HG03442 (cell line): ENCODE measurements around the gene COMT.
"Not testable (repeated sequence)": the region's sequence is repeated elsewhere in the genome, so short reads cannot be mapped to it uniquely, and the experiment has no call there.

Experiments
- ATAC-seq: cut with Tn5 transposase; IDR thresholded peaks from one replicate; pipeline ENCODE4 v1.9.1; 2021; ENCODE audit warnings: mild to moderate bottlenecking, moderate library complexity; ENCODE audit not compliant: unreplicated experiment

Gene COMT

DNA sequence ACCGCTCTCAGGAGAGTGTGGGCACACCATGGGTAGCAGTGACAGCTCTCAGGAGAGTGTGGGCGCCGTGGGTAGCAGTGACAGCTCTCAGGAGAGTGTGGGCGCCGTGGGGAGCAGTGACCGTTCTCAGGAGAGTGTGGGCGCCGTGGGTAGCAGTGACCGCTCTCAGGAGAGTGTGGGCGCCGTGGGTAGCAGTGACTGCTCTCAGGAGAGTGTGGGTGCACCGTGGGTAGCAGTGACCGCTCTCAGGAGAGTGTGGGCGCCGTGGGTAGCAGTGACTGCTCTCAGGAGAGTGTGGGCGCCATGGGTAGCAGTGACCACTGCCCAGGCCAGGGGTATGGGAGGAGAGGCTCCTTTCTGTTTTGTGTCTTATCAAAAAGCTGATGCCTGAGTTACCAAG lies 33.7 kb upstream of the COMT start:
- not testable (repeated sequence) for ATAC-seq

DNA sequence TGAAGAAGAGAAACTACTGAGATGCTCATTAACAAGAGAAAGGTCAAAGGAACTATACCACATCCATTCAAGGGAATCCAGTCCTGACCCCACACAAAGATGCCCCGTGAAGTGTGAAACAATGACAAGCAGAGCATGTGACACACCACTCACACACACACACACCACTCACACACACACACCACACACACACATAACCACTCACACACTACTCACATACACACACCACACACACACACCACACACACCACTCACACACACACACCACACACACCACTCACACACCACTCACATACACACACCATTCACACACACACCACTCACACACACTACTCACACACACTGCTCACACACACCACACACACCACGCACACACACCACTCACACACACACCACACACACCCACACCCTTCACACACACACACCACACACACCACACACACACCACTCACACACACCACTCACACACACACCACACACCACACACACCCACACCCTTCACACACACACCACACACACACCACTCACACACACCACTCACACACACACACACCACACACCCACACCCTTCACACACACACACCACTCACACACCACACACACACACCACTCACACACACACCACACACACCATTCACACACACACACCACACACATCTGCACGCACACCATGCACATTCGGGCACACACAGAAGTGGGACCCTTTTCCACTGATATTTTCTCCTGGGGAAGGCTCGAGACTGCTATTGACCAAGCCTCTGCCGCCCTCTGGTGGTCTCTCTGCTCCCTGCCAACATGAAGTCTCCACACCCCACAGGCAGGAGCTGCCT lies 32.0 kb upstream of the COMT start:
- no peak for ATAC-seq

DNA sequence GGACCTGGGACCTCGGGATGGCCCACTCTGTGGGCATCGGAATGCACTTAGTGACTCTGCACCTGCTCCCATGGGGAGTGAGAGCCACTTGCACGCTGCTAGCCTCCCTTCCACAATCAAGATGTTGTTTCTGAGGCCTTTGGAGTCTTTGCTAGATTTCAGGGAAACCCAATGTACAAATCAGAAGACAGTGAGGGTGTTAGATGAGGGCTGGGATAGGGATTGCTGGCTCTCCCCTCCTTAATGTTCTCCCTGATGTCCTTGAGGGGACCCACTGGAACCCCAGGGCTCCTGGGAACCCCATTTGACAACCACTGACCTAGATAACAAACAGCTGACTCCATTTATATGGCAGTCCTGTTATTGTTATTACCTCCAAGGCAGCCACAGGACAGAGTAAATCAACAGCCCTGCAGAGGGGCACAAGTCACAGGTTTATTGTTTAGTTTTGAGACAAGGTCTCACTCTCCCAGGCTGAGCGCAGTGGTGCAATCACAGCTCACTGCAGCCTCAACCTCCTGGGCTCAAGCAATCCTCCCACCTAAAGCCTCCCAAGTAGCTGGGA lies 31.3 kb upstream of the COMT start:
- no peak for ATAC-seq

DNA sequence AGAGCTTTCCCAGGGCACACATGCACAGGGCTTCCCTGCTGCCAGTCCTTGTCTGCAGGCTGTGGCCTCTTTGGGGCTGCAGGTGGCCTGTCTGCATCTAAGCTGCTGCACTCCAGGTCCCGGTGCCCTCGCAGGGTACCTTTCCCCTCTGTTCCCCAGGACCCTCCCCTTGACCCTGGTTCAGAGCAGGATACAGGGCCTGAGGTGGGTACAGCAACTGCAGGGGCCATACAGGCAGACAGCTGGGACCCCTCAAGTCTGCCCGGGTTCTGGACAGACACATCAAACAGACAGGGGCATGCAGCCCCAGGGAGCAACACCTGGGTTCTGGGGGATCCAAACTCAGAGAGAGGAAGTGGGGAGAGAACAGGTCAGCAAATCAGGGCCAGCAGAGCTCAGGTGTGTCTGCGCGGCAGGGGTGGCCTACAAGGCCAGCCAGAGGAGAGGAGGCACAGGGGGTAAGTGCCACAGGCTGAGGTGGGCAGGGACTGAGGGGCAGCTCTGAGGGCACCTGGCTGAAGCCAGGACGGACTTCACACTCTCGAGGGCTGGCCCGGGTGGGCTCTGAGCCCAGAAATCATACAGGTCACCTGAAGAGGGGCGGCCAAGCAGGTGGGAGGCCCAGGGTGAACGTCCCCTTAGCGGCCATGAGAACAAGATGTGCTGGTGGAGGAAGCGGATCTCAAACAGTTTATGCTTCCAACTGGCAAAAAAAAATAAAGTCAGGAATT lies 29.9 kb upstream of the COMT start:
- ATAC-seq, result no peak

DNA sequence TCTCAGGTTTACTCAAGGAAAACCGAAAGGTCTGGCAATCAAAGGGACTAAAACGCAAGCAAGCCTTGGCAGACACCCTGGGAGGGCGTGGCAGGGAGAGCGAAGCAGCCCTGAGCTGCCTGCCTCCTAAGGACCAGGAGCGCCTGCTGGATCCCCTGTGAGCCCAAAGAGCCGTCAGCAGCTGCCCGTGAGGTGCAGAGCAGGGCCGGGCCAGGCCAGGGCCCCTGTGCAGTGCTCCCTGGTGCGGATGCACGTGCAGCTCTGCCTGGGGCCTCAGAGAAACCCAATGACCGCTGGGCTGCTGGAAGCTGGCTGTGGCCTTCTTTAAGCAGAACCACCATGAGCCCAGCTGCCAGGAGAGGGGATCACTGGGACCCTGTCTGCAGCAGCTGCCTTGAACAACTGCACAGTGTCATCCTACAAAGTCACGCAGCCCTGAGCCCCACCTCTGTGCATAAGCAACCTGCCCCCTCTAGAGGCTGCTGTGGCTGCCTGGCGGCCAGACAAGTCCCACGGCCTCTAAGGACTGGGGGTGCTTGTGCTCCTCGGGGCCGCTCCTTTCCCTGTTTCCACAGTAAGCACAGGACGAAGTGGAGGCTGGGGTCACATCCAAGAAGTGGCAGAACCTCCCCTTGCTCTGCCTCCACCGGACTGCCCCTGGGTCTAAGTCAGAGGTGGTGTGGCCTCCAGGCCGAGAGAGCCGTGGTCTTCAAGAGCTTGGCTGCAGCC lies 29.1 kb upstream of the COMT start:
- no peak for ATAC-seq

DNA sequence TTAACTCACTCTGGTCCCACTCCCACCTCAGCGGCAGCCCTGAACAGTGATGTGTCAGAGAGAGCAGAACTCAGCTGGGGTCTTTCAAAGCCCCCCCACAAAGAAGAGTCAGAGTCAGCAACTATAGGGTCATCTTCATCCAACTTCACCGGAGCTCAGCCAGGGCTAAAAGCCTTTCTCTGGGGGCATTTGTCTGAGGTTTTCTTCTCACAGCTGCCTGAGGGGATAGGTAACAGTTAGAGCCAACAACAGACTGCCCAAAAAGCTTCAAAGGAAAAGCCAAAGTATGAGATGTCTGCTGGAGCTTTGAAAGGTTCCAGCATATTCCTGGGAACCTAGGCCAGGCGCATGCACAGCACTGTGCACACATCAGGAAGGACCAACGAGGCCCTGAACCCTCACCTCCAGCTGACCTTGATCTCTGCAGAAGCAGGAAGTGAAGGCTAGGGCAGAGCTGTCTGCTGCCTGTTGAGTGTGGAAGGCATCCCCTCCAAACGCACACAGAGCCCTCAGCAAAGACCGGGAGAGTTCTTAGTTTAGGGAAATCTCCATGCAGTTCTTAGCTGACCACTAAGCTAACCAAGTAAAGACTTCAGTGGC lies 28.1 kb upstream of the COMT start:
- no peak for ATAC-seq

DNA sequence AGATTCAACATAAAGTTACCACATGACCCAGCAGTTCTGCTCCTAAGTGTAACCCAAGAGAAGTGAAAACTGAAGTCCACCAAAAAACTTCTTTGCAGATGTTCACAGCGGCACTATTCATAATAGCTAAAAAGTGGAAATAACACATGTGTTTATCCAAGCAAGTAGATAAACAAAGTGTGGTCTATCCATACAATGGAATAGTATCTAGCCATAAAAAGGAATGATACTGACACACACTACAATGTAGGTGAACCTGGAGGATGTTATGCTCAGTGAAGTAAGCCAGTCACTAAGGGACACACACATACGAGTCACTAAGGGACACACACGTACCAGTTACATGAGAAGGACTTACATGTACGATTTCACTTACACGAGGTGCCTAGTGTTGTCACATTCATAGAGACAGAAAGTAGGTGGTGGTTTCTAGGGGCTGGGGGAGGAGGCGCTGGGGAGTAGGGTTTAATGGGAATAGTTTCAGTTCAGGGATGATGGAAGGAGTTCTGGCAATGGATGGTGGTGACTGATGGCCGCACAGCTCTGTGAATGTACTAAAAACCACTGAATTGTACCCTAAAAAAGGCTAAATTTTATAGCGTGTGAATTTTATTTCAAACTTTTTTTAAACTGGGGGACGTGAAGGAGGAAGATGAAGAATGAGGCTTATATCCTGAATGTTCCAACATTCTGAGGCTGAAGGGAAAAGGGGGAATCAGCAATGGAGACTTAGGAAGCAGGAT lies 27.2 kb upstream of the COMT start:
- no peak for ATAC-seq

DNA sequence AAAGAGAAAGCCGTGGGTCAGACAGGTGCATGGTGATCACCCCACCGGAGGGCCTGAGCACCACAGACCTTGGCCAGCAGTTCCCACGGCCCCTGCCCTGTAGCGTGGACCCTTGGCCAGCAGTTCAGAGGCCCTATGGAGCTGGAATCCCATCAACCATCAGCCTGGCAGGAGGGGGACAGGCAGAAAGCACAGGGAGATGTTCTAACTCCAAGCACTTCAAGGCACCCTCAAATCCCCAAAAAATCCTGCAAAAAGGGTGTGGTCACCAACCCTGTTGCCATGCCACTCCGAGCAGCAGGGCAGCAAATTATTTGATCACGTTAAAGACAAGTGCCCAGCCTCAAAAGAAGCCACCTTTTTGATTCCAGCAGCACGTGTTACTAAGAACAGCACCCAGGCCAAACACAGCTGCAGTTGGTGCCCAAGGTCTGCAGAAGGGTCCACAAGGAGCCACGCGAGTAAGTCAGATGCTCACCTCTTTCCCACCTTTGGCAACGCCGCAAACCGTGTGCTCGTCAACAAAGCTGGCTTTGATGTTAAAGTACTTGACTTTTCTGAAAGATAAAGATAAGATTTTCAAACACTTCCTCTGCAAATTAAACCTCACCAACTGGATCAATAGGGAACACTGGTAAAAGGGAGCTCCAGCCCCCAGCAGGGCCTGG lies 26.2 kb upstream of the COMT start:
- no peak for ATAC-seq

DNA sequence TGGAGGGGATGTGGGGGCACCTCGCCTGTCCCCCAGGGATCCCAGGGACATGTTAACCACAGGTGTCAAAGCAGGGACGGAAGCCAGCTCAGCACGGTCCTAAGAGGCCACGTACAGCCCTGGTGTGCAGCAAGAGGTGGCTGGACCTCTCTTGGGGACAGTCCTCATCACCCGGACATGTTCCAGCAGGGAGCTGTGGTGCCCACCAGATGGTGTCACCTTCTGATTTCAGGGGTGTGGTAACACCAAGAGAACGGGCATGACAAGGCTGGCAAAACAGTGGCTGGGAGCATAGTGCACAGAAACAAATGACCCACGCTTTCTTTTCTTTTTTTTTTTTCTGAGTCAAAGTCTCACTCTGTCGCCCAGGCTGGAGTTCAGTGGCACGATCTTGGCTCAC lies 25.6 kb upstream of the COMT start:
- ATAC-seq, result no peak

DNA sequence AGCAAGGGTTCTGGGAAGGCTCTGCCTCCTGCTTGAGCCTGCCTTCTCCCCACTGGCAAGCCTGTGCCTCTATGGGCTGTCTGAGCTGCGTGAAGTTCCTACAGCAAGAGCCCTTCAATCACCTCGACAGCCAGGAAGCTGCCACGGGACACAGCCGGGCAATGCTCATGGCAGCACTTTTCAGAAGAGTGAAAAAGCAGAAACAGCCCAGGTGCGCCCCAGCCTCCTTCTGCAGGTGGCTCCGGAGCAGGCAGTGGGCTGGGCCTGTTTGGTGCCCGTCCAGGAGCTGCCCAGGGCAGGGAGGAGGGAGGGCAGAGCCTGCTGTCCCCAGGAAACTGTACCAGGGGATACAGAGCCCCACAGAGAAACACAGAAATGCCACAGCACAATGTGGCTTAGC lies 24.6 kb upstream of the COMT start:
- ATAC-seq, result no peak

DNA sequence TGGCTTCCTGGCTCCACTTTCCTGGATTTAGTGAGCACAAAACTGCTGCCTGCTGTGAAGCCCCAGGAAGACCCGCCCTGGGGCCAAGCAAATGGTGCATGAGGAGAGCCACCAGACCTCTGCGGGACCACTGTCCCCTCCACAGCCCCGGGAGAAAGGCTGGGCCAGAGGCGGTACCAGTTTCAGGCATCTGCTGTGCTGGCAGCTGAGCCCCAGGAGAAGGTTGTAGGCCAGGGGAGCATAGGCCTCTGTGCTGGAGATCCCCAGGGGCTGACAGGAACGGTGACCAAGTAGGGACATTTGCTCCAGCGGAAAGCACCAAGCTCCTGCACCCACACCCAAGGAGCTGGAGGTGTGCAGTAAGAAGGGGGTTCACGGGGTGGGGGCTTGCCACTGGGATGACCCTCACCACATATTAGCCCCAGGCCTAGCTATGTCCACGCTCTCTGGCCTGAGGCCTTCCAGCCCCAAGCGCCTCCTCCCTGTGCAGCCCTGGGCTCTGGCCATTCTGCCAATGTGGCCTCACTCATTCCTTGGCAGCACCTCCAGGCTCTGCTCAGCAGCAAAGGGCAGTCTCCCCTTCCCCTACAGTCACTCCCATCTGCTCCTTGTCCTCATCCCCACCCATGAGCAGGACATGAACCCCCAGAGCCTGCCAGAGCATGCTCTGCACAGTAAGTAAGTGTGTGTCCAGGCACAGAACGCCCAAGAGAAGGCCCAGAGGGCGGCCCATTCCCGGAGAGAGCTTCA lies 24.0 kb upstream of the COMT start:
- no peak for ATAC-seq

DNA sequence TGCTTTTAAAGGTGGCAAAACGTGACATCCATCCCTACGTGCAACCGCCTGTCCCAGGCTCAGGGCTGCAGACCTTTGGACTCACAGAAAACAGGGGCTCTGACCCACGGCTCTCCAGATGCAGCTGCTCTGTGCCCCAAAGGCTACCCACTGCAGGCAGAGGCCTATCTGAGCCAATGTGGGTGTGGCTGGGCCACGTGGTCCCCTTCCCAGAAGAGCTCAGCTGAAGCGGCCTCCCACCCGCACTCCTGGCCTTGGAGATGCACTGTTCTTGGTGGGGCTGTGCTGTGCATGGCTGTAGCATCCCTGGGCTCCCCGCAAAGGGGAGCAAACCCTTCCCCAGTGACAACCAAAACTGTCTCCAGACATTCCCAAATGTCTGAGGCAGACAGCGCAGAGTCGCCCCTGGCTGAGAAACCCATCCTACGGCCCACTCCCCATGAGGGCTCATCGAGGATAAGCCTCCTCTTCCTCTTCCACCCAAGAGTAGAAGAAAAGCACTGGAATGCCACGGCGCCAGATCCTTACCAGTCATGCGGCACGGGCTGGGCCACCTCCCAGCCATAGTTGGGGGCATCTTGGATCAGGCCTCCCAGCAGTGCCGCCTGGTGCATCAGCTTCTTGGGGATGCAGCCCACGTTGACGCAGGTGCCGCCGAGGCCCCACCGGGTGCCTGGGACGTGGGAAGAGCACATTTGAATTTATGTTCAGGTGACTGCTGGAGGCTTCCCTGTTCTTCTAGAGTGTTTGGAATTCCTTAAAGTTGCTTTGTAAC lies 23.1 kb upstream of the COMT start:
- ATAC-seq, result no peak

DNA sequence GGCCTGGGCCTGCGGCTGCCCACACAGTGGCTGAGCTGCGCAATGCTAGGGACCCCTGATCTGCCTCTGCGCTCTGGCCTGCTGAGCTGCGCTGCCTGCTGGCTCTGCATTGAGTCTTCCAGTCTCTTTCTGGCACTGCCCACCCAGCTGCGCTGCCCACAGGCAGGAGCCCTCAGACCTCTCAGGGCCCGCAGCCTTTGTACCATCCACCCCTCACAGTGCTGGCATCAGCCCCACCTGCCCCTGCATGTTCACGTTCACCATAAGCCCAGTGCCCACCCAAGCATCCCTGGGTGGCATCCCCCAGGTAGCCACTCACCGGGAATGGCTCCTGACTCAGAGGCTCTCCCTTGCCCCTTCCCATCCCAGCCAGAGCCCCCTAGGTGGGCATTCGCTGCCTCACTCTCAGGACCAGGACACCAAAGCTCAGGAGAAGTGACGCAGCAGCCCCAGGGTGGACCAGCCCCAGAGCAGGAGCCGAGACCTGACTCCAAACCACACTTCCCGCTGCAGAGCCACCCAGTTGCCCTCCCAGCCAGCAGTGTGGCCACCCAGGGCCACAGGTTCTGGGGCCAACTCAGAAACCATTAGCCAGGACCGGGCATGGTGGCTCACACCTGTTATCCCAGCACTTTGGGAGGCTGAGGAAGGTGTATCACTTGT lies 21.7 kb upstream of the COMT start:
- ATAC-seq, result no peak

DNA sequence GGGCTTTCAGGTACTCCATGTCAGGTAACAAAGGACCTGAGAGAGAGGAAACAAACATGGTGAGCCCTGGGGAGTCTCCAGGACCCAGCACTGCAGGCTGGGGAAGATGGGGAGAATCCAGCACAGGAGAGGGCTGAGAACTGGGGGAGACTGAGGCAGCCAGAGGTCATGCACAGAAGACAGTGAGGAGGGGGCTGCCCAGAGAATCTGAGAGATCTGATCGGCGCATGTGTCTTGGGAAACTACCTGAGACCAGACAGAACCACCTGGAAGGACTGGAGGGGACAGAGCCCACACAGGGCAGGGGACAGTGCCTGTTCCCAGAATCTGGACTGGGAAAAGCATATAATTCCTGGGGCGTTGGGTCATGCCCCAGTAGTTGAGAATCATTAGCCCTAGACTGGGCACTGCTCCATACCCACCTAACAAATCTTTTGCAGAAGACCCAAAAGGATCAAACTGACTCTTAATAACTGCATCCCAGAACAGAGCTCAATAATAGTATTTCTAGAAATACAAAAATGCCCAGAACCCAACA lies 20.0 kb upstream of the COMT start:
- no peak for ATAC-seq

DNA sequence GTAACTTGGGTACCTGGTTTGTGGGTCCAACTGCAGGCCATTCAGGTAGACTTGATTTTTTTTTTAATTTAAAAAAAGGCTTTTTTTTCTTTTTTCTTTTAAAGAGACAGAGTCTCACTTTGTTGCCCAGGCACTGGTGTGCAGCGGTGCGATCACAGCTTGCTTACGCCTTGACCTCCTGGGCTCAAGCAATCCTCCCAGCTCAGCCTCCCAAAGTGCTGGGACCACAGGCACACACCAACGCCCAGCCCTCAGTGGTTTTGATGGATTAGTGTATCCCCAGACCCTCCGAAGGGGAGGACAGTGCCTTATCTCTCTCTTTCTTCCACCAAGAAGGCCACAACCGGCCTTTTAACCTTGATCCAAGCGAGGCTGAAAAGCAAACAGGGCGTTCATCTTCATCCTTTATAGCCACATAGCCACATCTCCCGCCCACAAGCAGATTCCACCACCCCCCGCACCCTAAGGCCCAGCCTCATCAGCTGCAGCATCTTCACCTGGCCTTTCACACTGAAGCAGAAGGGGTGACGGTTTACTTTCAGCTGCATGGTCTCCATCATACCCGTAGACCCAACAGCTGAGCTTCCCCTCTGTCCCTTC lies 17.6 kb upstream of the COMT start:
- no peak for ATAC-seq

DNA sequence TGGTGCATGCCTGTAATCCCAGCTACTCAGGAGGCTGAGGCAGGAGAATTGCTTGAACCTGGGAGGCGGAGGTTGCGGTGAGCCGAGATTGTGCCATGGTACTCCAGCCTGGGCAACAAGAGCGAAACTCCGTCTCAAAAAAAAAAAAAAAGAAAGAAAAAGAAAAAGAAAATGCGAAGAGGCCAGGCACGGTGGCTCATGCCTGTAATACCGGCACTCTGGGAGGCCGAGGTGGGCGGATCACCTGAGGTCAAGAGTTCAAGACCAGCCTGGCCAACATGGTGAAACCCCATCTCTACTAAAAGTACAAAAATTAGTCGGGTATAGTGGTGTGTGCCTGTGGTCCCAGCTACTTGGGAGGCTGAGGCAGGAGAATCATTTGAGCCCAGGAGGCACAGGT lies 15.5 kb upstream of the COMT start:
- not testable (repeated sequence) for ATAC-seq

DNA sequence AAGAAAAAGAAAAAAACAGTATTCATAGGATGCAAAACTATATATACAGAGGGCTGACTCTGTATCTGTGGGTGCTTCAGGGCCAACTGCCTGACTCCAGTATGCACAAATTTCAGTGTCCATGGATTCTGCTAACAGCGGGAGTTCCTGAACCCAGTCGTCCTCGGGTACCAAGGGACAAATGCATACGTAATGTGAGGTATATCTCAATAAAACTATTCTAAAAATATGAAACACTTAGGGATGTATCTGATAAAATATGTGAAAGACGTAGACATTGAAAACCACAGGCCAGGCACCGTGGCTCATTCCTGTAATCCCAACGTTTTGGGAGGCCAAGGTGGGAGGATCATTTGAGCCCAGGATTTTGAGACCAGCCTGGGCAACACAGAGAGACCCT lies 13.9 kb upstream of the COMT start:
- ATAC-seq, result no peak
